ENCODE data around the gene LIFR.

Gene LIFR

GRCh38 chr5:38434966-38435705, 121.3 kb downstream of the LIFR start:
- no peak for DNase-seq (ENCODE audit: low spot score)

DNA sequence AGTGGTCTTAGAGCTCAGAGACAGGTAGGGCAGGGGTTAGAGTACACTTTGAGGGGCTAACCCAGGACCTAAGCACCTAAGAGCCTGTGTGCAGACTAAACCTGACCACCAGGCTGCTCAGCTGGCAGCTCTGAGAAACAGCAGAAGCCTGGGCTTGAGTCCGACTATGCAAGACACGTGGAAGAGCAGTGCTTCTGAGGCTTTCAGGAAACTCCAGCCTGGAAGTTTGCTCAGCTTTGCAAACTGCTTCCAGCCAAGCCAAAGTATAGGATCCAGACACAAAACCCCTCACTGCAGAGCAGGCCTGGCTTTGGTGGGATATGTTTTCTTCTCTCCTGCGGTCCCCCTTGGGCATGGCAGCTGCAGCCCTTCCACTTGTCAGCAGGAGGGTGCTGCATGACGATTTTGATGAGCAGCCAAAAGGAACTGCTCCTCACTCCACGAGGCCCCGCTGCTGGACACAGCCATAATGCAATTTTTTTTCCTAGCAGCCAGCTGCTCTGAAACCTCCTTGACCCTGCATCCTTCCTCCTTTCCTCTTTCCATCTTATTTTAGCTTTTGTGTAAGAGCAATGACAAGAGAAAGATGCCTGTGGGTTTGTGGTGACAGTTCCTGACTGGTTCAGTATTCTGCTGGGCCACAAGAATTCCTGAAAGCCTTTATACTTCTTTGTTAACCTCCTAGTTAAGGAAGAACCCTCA, 123.1 kb downstream of the LIFR start:
- peak; percentile 49 for DNase-seq (ENCODE audit: low spot score)

DNA sequence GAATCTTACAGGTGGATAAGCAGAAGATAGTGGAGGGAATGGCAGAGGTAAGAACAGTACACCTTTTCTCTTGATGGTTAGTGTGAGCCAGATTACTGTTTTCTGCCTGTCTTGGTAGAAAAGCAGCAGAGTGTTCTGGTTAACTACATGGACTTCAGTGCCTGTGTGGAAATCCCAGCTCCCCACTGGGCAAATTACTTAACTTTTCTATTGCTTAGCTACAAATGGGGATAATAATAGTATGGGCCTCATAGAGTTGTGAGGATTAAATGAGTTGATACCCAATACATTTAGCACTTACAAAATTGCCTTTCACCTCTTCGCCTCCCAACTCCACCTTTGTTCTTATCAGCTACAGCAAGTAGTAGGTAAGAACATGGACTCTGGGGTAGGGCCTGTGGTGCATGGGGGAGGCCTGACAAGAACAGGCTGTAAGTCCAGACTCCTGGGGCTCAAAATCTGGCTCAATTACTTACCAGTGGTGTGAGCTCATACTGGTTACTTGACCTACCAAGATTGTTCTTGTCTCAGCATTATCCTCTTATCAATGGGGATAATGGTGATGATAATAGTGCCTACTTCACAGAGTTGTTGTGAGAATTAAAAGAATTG, 125.1 kb downstream of the LIFR start:
- no peak for DNase-seq (ENCODE audit: low spot score)

GRCh38 chr5:38426986-38427950, 129.2 kb downstream of the LIFR start:
- DNase-seq (ENCODE audit: low spot score) = peak; percentile 36

DNA sequence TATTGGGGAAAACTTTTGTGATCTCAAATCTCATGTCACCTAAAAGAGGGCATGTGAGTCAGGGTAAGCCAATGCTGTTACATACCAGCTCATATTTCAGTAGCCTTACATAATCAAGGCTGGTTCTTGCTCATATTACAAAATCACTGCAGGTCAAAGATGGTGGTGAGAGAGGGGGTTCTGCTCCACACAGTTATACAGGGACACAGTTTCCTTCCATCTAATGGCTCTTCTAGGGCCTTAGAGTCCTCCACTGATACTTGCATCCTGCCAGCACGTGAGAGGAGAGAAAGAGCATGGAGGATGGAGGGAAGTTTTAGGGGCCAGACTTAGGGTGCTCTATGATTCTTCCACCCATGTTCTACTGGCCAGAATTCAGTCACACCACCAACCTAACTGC, 130.0 kb downstream of the LIFR start:
- DNase-seq (ENCODE audit: low spot score) = no peak
